A549 (cell line): ENCODE measurements around the gene WIZ.

Experiments used
- CEBPB ChIP-seq, 2 experiments: fragments of >200 bp in 1 of 2; sonication (Bioruptor Twin) in 1 of 2; formaldehyde crosslinking in 1 of 2; IDR thresholded peaks; 2 replicates each; pipeline ENCODE4 v1.6.1; 2012 to 2016
- CHD4 ChIP-seq: fragments of 200-600 bp; sonication (generic); IDR thresholded peaks from 2 replicates; pipeline ENCODE4 v1.6.1; 2016; ENCODE audit warnings: antibody characterized with exemption, mild to moderate bottlenecking, borderline replicate concordance
- CTCF ChIP-seq: fragments of >200 bp; sonication (Bioruptor Twin); formaldehyde crosslinking; IDR thresholded peaks from 3 replicates; pipeline ENCODE4 v1.5.1; 2016
- MAFK ChIP-seq: fragments of 450-650 bp; IDR thresholded peaks from 2 replicates; pipeline ENCODE4 v1.6.1; 2014; ENCODE audit not compliant: partially characterized antibody
- MAZ ChIP-seq: fragments of 150-350 bp; IDR thresholded peaks from 2 replicates; pipeline ENCODE4 v1.6.1; 2014; ENCODE audit warnings: antibody characterized with exemption, low read depth, low read length, borderline replicate concordance
- NFE2L2 ChIP-seq: fragments of 150-350 bp; conservative IDR thresholded peaks from 2 replicates; pipeline ENCODE4 v1.6.1; 2014; ENCODE audit warnings: low read length
- POLR2A ChIP-seq: IDR thresholded peaks from 2 replicates; pipeline ENCODE4 v1.6.1; 2012; ENCODE audit warnings: mild to moderate bottlenecking, low read length
- RAD21 ChIP-seq, 2 experiments: fragments of >200 bp in 1 of 2; sonication (Bioruptor Twin) in 1 of 2; formaldehyde crosslinking in 1 of 2; IDR thresholded peaks in 1 of 2; conservative IDR thresholded peaks in 1 of 2; 2 replicates in 1 of 2; 3 replicates in 1 of 2; pipeline ENCODE4 v1.6.1; 2012 to 2018; ENCODE audit warnings: inconsistent platforms in 1 of 2
- RNF2 ChIP-seq: fragments of 200-600 bp; sonication (generic); IDR thresholded peaks from 2 replicates; pipeline ENCODE4 v1.6.1; 2016; ENCODE audit warnings: low read depth, mild to moderate bottlenecking, antibody characterized with exemption, moderate library complexity, borderline replicate concordance
- SMC3 ChIP-seq: fragments of >200 bp; sonication (Bioruptor Twin); formaldehyde crosslinking; IDR thresholded peaks from 3 replicates; pipeline ENCODE4 v1.6.1; 2018; ENCODE audit warnings: inconsistent platforms
- USF2 ChIP-seq: fragments of 450-650 bp; IDR thresholded peaks from 2 replicates; pipeline ENCODE4 v1.6.1; 2014; ENCODE audit warnings: antibody characterized with exemption

GRCh38 chr19:15476325-15476724, 26.6 kb upstream of the WIZ start:
- TF ChIP-seq CEBPB (IDR thresholded peaks at IDR 0.05) (no peak), SMC3 (no peak), NFE2L2 (no peak), RAD21 (conservative IDR thresholded peaks at IDR 0.05 in 1 of 2, IDR thresholded peaks at IDR 0.05 in 1 of 2) (no peak), CHD4 (no peak), MAZ (no peak), CTCF (no peak), POLR2A (no peak), USF2 (no peak), MAFK (no peak), RNF2 (no peak)
